H1 (cell line): ENCODE measurements around the gene DNAJB11. TPM values are rescaled to one million over a fixed set of nuclear protein-coding genes. Genes with fewer than 3 reads are reported as not detected.

Source experiments
- CTCF ChIA-PET: fragments of 300-600 bp; sonication (Branson Sonifier 250); formaldehyde crosslinking; loops from one replicate; lab custom pipeline; 2021; ENCODE audit not compliant: partially characterized antibody; lab: Charles Lee
- POLR2A ChIA-PET: fragments of 300-600 bp; sonication (Branson Sonifier 250); formaldehyde crosslinking; loops from one replicate; lab custom pipeline; 2021; ENCODE audit warnings: inconsistent platforms; ENCODE audit not compliant: partially characterized antibody; lab: Charles Lee
- DNase-seq, 2 experiments: peaks; one replicate each; pipeline versions ENCODE4 v3.0.0 to v3.0.0-alpha.2; 2010 to 2022; ENCODE audit warnings: low spot score in 2 of 2, low read depth in 1 of 2, mixed read lengths in 1 of 2
- FAIRE-seq: peaks from 2 replicates; lab custom pipeline; 2011; peaks lifted over from hg19 to GRCh38; lab: Jason Lieb, UNC
- H2AFZ ChIP-seq: 2 replicates; pipeline ENCODE4 v1.8.1; 2012; ENCODE audit warnings: low read length, inconsistent platforms
- H2AK5ac ChIP-seq: 2 replicates; pipeline ENCODE4 v1.6.1; 2013; ENCODE audit warnings: low read depth, low read length
- H2BK120ac ChIP-seq: replicated peaks from 2 replicates; pipeline ENCODE3; 2013; ENCODE audit warnings: low read depth, low read length, inconsistent platforms
- H2BK12ac ChIP-seq: 2 replicates; pipeline ENCODE4 v1.6.1; 2013; ENCODE audit warnings: low read depth, low read length
- H2BK15ac ChIP-seq: 2 replicates; pipeline ENCODE4 v1.6.1; 2013; ENCODE audit warnings: low read length
- H2BK20ac ChIP-seq: 2 replicates; pipeline ENCODE4 v1.6.1; 2013; ENCODE audit warnings: low read length
- H2BK5ac ChIP-seq: 2 replicates; pipeline ENCODE4 v1.6.1; 2013; ENCODE audit warnings: low read depth, low read length
- H3K14ac ChIP-seq: 2 replicates; pipeline ENCODE4 v1.6.1; 2013; ENCODE audit warnings: inconsistent platforms; ENCODE audit not compliant: insufficient read length
- H3K18ac ChIP-seq: 2 replicates; pipeline ENCODE4 v1.6.1; 2013; ENCODE audit warnings: low read length; ENCODE audit errors: extremely low read depth
- H3K23ac ChIP-seq: 2 replicates; pipeline ENCODE4 v1.6.1; 2013; ENCODE audit warnings: inconsistent platforms; ENCODE audit not compliant: insufficient read length
- H3K23me2 ChIP-seq: 2 replicates; pipeline ENCODE4 v1.6.1; 2013; ENCODE audit warnings: low read depth, low read length
- H3K27ac ChIP-seq: 2 replicates; pipeline ENCODE4 v1.6.1; 2011; ENCODE audit warnings: low read depth, low read length, inconsistent platforms
- H3K27me3 ChIP-seq, 4 experiments: replicated peaks in 1 of 4; 1 replicate in 1 of 4; 2 replicates in 3 of 4; pipeline versions ENCODE4 v1.6.1 to v1.8.1; 2011 to 2013; ENCODE audit warnings: low read length in 3 of 4, mild to moderate bottlenecking in 3 of 4, inconsistent platforms in 2 of 4, mixed read lengths in 2 of 4, moderate library complexity in 1 of 4; ENCODE audit not compliant: control insufficient read depth in 3 of 4, insufficient read depth in 3 of 4; ENCODE audit errors: extremely low read depth in 1 of 4
- H3K36me3 ChIP-seq, 4 experiments: 2 replicates each; pipeline versions ENCODE4 v1.6.1 to v1.8.1; 2011 to 2013; ENCODE audit warnings: mild to moderate bottlenecking in 4 of 4, low read length in 3 of 4, moderate library complexity in 2 of 4, control low read depth in 1 of 4, inconsistent platforms in 1 of 4; ENCODE audit not compliant: insufficient read depth in 4 of 4, control insufficient read depth in 2 of 4
- H3K4ac ChIP-seq: replicated peaks from 2 replicates; pipeline ENCODE3; 2013; ENCODE audit warnings: low read length, low read depth, mixed read lengths, inconsistent platforms; ENCODE audit not compliant: insufficient read length
- H3K4me1 ChIP-seq, 4 experiments: replicated peaks in 1 of 4; 1 replicate in 1 of 4; 2 replicates in 3 of 4; pipeline versions ENCODE4 v1.6.1 to v1.8.1; 2011 to 2013; ENCODE audit warnings: low read length in 3 of 4, inconsistent platforms in 2 of 4, mixed read lengths in 1 of 4; ENCODE audit not compliant: insufficient read depth in 4 of 4, control insufficient read depth in 3 of 4
- H3K4me2 ChIP-seq, 2 experiments: 2 replicates each; pipeline versions ENCODE4 v1.6.1 to v1.8.1; 2011 to 2013; ENCODE audit warnings: low read depth in 2 of 2, low read length in 2 of 2, control low read depth in 1 of 2, inconsistent platforms in 1 of 2, mild to moderate bottlenecking in 1 of 2; ENCODE audit not compliant: insufficient read depth in 1 of 2
- H3K4me3 ChIP-seq, 4 experiments: fragments of 200-600, 300-600 bp in 1 of 4; sonication (generic), shearing (Covaris generic), sonication (Bioruptor Twin) in 1 of 4; 2 replicates each; pipeline versions ENCODE4 v1.5.1 to v1.8.1; 2011 to 2016; ENCODE audit warnings: low read length in 4 of 4, low read depth in 3 of 4, control low read depth in 2 of 4, inconsistent platforms in 2 of 4, mild to moderate bottlenecking in 2 of 4, mixed read lengths in 1 of 4, moderate library complexity in 1 of 4; ENCODE audit not compliant: insufficient read depth in 2 of 4; ENCODE audit errors: extremely low read depth in 1 of 4
- H3K56ac ChIP-seq: replicated peaks from 2 replicates; pipeline ENCODE3; 2013; ENCODE audit warnings: low read depth, mild to moderate bottlenecking, mixed read lengths, low read length, inconsistent platforms; ENCODE audit not compliant: insufficient read length
- H3K79me1 ChIP-seq: 2 replicates; pipeline ENCODE4 v1.6.1; 2013; ENCODE audit warnings: low read depth, low read length, control low read depth
- H3K79me2 ChIP-seq, 2 experiments: 2 replicates each; pipeline versions ENCODE4 v1.6.1 to v1.8.1; 2012 to 2013; ENCODE audit warnings: low read length in 2 of 2, mild to moderate bottlenecking in 2 of 2, inconsistent platforms in 1 of 2; ENCODE audit not compliant: insufficient read depth in 2 of 2, control insufficient read depth in 1 of 2
- H3K9ac ChIP-seq, 4 experiments: replicated peaks in 1 of 4; 1 replicate in 1 of 4; 2 replicates in 3 of 4; pipeline versions ENCODE4 v1.6.1 to v1.8.1; 2011 to 2013; ENCODE audit warnings: low read depth in 3 of 4, low read length in 3 of 4, control low read depth in 2 of 4, mild to moderate bottlenecking in 2 of 4, moderate library complexity in 2 of 4, inconsistent platforms in 1 of 4; ENCODE audit errors: extremely low read depth in 1 of 4
- H3K9me3 ChIP-seq, 2 experiments: 2 replicates each; pipeline versions ENCODE4 v1.6.1 to v1.8.1; 2012 to 2013; ENCODE audit warnings: mild to moderate bottlenecking in 2 of 2, moderate library complexity in 2 of 2, control low read depth in 1 of 2, inconsistent platforms in 1 of 2, low read depth in 1 of 2, low read length in 1 of 2, mixed read lengths in 1 of 2; ENCODE audit not compliant: insufficient read depth in 2 of 2
- H4K20me1 ChIP-seq, 2 experiments: replicated peaks in 1 of 2; 2 replicates each; pipeline versions ENCODE3 to v1.8.1; 2011 to 2013; ENCODE audit warnings: inconsistent platforms in 2 of 2, low read length in 2 of 2, mild to moderate bottlenecking in 1 of 2; ENCODE audit not compliant: insufficient read depth in 2 of 2, control insufficient read depth in 1 of 2
- H4K5ac ChIP-seq: 2 replicates; pipeline ENCODE4 v1.6.1; 2013; ENCODE audit warnings: low read length, low read depth, mixed read lengths, inconsistent platforms; ENCODE audit not compliant: insufficient read length
- H4K8ac ChIP-seq: 2 replicates; pipeline ENCODE4 v1.8.0; 2013; ENCODE audit warnings: mild to moderate bottlenecking, moderate library complexity, low read length, inconsistent platforms; ENCODE audit not compliant: insufficient read depth; ENCODE audit errors: extremely low read depth
- H4K91ac ChIP-seq: replicated peaks from 2 replicates; pipeline ENCODE3; 2013; ENCODE audit warnings: low read length, mixed read lengths, inconsistent platforms; ENCODE audit not compliant: insufficient read length
- BRCA1 ChIP-seq: IDR thresholded peaks from 2 replicates; pipeline ENCODE4 v1.6.1; 2012; ENCODE audit warnings: low read depth, low read length, improper control_type of control experiment
- NANOG ChIP-seq: IDR thresholded peaks from 2 replicates; pipeline ENCODE4 v1.6.1; 2011; ENCODE audit warnings: low read length, low read depth, mild to moderate bottlenecking, inconsistent platforms; ENCODE audit not compliant: insufficient read depth, poor library complexity, severe bottlenecking
- POLR2AphosphoS5 ChIP-seq: IDR thresholded peaks from 2 replicates; pipeline ENCODE4 v1.6.1; 2011; ENCODE audit warnings: low read depth, low read length
- WGBS, 2 experiments: shearing (Covaris generic) in 1 of 2; methylation state at CpG; one replicate each; pipeline versions ENCODE4 v1.1.6 to v1.1.7; 2013 to 2015; ENCODE audit warnings: low lambda C conversion rate in 2 of 2, mixed read lengths in 2 of 2, inconsistent platforms in 1 of 2, low coverage in 1 of 2, missing lambda C conversion rate in 1 of 2; ENCODE audit not compliant: insufficient replicate concordance in 2 of 2, insufficient coverage in 1 of 2, insufficient read length in 1 of 2; ENCODE audit errors: extremely low coverage in 1 of 2, missing lambda C conversion rate in 1 of 2; 5-methylcytosine and 5-hydroxymethylcytosine counted together
- polyA plus RNA-seq, 7 experiments: library from polyadenylated mRNA; depleted of rRNA in 3 of 7; stranded (reverse) in 5 of 7; unstranded in 2 of 7; fragments of >200 nt in 5 of 7; fragments of 200-250 nt in 2 of 7; gene quantifications; 1 replicate in 5 of 7; 2 replicates in 1 of 7; 4 replicates in 1 of 7; pipeline versions ENCODE4 v1.2.1 to v1.2.3, GENCODE V29; 2011 to 2013; ENCODE audit warnings: missing spikeins in 2 of 7, mixed read lengths in 2 of 7
- total RNA-seq: library from RNA; stranded (reverse); fragmentation: NEBNext Ultra II Directional; extraction: Animal tissue kit (Norgen Biotek cat#: 25700); gene quantifications from 2 replicates; pipeline ENCODE4 v1.2.1, GENCODE V29; 2021

The DNAJB11 gene
- total and polyA plus RNA-seq, 2 of the 8 experiments (the other 6 are each of a cell fraction or from before 2014, with no cell fraction given), result 14.6 to 63.9 TPM

GRCh38 chr3:186613637-186614265, 43.2 kb downstream of the DNAJB11 start:
- no peak for FAIRE-seq
- no peaks in the 10 kb centered on the region for H3K23me2 ChIP-seq
- H3K27ac ChIP-seq, result no peak overlapping the region
- no peak for TF ChIP-seq BRCA1
- TF ChIP-seq NANOG, result no peak
- TF ChIP-seq POLR2AphosphoS5, result no peak
- H2BK120ac ChIP-seq, result no peak overlapping the region
- no peak overlapping the region for H2BK20ac ChIP-seq
- H3K4me3 ChIP-seq, result no peak overlapping the region
- H4K8ac ChIP-seq, result no peak overlapping the region
- no peak overlapping the region for H3K9ac ChIP-seq
- ChIA-PET POLR2A (interaction anchor here (1.2 to 6.2 kb wide), 4 partner anchors 11 to 177 kb away, joined by 3 to 87 read pairs (median 4); partner anchors contain the start of gene EIF4A2), CTCF (interaction anchor here (0.7 to 12.9 kb wide), 26 partner anchors 12 to 492 kb away, joined by 3 to 333 read pairs (median 6); partner anchors contain the start of gene HRG)
- H3K4me1 ChIP-seq, result peaks cover 0 to 7% (median 6%) of the 10 kb centered on the region in 4 experiments; a peak in 6 of 7 replicates
- no peak overlapping the region for H3K56ac ChIP-seq
- H4K20me1 ChIP-seq, result no peaks in the 10 kb centered on the region
- DNase-seq, result no peak
- no peak overlapping the region for H3K4ac ChIP-seq
- H2AK5ac ChIP-seq, result no peak overlapping the region
- no peak overlapping the region for H3K14ac ChIP-seq
- H3K27me3 ChIP-seq, result no peaks in the 10 kb centered on the region; a peak in 1 of 7 replicates
- no peak overlapping the region for H3K18ac ChIP-seq
- no peak overlapping the region for H4K91ac ChIP-seq
- no peak overlapping the region for H3K23ac ChIP-seq
- no peak overlapping the region; the same call in 1 of the 2 replicates for H2BK12ac ChIP-seq
- 88% methylated on average over 4 of the region's 4 CpGs; no CpG with 5 or more reads in 1 of the 2 experiments for WGBS, 2 experiments
- no peak overlapping the region for H2AFZ ChIP-seq
- no peak overlapping the region for H2BK5ac ChIP-seq
- no peak overlapping the region for H4K5ac ChIP-seq
- no peaks in the 10 kb centered on the region for H3K36me3 ChIP-seq
- no peaks in the 10 kb centered on the region for H3K79me1 ChIP-seq
- no peak overlapping the region for H3K4me2 ChIP-seq
- H3K9me3 ChIP-seq, result no peaks in the 10 kb centered on the region
- H2BK15ac ChIP-seq, result no peak overlapping the region
- H3K79me2 ChIP-seq, result no peaks in the 10 kb centered on the region
